GM21526 (cell line): ENCODE results near the gene AMBRA1.

Experiments
- ATAC-seq: cut with Tn5 transposase; IDR thresholded peaks from one replicate; pipeline ENCODE4 v1.9.1; 2021; ENCODE audit warnings: moderate library complexity; ENCODE audit not compliant: unreplicated experiment, low FRiP score

AMBRA1 gene, protein sequence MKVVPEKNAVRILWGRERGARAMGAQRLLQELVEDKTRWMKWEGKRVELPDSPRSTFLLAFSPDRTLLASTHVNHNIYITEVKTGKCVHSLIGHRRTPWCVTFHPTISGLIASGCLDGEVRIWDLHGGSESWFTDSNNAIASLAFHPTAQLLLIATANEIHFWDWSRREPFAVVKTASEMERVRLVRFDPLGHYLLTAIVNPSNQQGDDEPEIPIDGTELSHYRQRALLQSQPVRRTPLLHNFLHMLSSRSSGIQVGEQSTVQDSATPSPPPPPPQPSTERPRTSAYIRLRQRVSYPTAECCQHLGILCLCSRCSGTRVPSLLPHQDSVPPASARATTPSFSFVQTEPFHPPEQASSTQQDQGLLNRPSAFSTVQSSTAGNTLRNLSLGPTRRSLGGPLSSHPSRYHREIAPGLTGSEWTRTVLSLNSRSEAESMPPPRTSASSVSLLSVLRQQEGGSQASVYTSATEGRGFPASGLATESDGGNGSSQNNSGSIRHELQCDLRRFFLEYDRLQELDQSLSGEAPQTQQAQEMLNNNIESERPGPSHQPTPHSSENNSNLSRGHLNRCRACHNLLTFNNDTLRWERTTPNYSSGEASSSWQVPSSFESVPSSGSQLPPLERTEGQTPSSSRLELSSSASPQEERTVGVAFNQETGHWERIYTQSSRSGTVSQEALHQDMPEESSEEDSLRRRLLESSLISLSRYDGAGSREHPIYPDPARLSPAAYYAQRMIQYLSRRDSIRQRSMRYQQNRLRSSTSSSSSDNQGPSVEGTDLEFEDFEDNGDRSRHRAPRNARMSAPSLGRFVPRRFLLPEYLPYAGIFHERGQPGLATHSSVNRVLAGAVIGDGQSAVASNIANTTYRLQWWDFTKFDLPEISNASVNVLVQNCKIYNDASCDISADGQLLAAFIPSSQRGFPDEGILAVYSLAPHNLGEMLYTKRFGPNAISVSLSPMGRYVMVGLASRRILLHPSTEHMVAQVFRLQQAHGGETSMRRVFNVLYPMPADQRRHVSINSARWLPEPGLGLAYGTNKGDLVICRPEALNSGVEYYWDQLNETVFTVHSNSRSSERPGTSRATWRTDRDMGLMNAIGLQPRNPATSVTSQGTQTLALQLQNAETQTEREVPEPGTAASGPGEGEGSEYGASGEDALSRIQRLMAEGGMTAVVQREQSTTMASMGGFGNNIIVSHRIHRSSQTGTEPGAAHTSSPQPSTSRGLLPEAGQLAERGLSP (N-terminal part only)

DNA sequence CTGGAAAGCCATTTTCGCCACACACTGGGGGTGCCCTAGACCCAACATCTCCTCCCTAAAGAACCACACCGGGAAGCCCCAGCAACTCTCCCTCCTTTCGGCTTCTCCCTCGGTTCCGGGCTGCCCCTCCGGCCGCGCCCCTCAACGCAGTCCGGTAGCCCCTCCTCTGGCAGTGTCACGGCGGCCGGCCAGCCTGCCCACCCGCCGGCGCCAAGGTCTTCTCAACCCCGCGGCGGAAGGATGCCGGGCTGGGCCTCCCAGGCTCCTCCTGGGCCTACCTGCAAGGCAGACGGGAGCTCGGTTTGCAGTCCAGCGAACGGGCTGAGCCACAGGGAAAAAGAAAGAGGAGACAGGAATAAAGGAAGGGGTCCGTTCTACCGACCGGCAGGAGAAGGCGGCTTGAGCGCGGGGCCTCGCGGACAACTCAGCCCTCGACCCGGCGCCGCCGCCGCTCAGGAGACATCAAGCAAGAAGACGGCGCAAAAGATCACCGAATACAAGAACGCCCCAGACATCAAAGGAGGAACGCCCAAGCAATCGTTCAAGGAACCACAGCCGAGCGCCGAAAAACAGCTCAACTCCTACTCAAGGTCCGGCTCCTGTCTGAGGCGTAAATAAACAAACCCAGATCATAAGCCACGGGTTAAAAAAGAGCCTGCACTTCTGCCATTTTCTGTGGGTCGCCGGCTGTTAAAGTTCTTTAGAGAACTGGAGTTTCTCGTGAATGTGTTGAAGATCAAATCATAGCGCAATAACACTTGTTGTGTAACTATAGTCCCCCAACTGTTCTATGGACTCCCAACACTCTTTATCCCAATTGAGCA is at the start of gene AMBRA1:
TSS of gene AMBRA1 (minus strand) at position 474 of the 824 bp plus-strand sequence. CDS start 45,643 bp downstream, outside the sequence.
- ATAC-seq, result peak; percentile 80

DNA sequence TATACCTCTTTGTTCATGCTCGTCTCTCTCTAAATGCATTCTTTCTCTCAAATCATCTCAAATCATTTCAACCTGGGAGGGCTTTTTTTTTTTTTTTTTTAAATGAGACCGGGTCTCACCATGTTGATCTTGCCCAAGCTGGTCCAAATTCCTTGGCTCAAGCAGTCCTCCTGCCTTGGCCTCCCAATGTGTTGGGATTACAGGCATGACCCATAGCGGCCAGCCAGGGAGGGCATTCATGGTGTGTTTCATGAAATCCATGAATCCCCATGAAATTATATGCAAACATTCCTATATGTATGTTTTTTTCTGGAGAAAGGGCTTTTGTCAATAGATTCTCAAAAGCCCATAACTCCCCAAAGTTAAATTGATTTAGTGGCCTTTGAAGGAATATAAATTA is 49.7 kb upstream of the AMBRA1 start:
- no peak for ATAC-seq

DNA sequence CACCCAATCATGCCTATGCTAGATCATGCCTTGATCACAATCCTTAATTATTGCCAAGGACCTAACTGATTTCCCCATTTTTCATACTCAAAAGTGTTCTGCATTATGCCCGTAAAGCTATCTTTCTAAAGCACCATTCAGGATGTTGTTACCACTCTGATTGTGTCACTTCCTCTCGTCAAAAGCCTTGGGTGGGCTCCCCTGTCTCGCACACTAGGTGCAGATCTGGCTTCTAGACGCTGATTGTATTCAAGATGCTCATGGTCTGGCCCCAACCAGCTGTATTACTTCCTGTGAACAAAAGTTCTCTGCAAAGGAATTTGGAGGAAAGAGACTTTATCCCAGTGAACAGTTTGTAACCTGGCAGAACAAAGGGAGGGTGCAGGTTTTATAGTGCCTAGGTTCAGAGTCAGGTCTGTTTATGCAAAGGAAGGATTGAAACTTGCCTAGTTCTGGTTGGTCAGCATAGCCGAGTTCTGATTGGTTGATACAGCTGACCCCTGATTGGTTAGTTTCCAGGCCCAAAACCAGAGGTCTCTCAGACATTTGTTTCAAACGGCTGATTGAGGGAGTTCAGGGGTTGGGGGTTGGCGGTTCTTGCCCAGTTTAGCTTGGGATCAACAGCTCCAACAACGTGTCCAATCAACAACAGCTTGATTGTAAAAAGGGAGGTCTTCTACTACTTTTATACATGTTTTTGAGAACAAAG is 49.0 kb upstream of the AMBRA1 start:
- no peak for ATAC-seq

DNA sequence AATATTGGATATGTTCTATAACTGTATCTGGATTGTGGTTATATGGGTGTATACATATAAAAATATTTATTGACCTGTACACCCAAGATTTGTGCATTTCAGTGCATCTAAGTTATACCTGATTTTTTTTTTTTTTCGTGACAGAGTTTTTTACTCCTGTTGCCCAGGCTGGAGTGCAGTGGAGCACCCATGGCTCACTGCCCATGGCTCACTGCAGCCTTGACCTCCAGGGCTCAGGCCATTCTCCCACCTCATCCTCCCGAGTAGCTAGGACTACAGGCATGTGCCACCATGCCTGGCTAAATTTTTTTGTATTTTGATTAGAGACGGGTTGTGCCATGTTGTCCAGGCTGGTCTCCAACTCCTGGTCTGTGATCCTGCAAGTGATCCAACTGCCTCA is 47.8 kb upstream of the AMBRA1 start:
- no peak for ATAC-seq

DNA sequence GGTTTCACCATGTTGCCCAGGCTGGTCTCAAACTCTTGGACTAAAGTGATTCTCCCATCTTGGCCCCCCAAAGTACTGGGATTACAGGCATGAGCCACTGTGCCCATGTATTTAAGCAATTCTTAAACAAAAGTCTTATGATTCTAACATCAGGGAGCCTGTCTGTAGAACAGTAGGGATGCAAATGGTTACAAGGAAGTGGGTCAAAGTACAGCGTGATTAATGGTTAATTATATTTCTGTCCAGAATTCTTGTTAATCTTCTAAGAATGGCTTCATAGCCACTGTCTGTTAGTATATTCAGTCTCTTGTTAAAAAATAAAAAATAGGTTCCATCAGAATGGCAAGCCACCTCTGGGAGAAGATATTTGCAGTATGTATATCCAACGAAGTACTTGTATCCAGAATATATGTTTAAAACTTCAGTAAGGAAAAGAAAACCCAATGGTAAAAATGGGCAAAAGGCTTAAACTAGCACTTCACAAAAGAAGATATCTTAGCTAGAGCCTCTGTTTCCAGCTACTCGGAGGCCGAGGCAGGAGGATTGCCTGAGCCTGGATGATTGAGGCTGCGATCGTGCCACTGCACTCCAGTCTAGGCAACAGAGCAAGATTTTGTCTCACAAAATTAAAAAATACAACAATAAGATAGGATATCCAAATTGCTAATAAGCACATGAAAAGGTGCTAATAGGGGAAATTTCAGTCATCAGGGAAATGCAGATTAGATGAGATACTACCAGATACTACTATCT is 46.4 kb upstream of the AMBRA1 start:
- no peak for ATAC-seq

DNA sequence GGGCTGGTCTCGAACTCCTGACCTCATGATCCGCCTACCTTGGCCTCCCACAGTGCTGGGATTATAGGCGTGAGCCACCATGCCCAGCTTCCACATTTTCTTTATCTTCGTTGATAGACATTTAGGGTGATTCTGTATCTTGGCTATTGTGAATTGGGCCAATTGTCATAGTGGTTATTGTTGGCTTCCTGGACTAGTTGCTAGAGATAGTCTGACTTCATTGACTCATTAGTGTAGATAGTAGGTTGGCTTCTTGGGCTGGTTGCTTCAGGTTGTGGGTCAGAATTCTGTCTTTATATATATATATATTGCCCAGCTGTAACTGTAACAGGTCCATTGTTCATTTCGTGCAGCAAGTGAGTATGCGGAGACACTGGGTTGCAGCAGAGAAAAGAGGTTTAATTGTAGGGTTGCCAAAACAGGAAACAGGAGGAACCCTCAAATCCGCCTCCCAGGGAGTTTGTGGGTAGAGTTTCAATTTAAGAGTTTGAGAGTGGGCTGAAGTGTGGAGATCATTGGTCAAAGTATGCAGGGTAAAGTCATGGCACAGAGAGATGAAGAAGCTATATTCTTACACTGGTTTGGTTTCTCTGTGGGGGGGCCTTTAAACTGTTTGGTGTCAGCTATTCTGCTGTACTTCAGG is 45.5 kb upstream of the AMBRA1 start:
- no peak for ATAC-seq

DNA sequence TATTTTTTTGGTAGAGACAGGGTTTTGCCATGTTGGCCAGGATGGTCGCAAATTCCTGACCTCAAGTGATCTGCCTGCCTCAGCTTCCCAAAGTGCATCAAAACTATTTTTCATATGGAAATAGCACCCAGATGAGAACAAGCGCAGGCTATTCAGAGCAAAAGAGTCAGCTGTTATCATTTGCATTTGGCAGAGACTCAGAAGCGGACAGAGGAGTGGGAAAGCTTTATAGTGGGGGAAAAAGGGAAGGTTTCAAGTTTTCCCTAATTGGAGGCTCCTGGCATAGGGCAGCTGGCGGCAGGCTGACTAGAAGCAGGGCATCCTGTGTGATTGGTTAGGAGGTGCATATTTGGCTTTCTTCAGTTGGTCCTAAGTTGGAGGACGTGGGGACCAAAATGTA is 43.7 kb upstream of the AMBRA1 start:
- no peak for ATAC-seq

DNA sequence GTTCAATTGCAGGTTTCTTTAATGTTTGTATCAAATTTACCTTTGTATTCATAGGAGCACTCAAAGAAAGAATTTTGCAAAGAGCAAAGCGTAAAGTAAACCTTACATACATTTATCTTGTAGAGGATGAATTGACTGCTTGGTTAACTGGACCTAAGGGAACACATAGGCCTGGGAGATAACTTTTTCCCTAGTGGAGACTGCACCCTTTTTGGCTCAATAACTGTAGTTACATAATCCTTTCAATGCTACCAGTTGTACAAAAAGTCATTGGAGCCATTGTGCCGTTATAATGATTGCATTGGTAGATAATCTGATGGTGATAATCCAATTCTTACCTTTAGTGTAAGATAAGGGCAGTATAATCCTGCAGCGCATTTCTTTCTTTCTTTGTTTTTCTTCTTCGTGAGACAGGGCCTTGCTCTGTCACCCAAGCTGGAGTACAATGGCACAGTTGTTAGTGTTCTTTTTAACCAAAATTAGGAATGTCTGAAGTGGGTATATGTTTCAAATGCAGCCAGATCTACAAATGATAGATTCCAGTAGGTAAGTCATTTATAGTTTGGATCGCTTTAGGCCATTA is 41.8 kb upstream of the AMBRA1 start:
- ATAC-seq, result no peak

DNA sequence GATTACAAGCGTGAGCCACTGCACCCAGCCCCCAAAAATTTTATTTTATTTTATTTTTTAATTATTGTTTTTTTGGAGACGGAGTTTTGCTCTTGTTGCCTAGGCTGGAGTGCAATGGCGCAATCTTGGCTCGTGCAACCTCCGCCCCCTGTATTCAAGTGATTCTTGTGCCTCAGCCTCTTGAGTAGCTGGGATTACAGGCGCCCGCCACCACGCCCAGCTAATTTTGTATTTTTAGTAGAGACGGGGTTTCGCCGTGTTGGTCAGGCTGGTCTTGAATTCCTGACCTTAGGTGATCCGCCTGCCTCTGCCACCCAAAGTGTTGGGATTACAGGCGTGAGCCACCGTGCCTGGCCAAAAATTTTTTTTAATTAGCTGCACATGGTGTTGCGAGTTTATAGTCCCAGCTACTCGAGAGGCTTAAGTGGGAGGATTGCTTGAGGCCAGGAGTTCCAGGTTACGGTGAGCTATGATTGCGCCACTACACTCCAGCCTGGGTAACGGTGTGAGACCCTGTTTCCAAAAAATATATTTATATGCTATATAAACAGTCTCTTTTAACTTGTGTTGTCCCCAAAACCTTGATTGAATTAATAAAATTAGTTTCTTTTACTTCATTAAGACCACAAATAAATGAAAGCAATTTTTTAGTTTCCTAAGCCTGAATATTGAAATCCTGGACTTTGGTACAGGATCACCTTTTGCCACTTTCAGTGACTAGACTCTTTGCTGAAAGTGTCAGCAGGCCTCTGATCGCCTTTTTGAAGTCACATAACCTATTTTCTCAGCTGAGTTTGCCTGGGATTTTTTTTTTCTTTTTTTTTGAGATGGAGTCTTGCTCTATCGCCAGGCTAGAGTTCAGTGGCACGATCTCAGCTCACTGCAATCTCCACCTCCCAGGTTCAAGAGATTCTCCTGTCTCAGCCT is 39.7 kb upstream of the AMBRA1 start:
- ATAC-seq, result no peak

DNA sequence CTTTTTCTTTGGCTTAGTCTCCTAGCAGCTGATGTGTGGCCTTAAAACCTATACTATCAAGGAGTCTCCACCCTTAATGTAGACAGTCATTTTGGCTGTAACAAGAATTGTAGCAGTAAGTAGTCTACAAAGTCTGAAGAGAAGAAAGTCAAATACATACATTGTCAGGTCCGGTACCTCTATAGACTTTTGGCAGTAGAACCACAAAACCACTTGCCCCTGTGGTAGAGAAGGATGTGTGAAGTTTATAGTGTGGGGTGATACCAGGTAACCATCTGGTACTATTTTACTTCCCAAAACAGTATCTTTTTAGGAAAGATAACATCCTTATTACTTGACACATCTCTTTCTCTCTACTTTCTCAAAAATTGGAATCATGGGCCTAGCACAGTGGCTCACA is 38.7 kb upstream of the AMBRA1 start:
- ATAC-seq, result no peak

DNA sequence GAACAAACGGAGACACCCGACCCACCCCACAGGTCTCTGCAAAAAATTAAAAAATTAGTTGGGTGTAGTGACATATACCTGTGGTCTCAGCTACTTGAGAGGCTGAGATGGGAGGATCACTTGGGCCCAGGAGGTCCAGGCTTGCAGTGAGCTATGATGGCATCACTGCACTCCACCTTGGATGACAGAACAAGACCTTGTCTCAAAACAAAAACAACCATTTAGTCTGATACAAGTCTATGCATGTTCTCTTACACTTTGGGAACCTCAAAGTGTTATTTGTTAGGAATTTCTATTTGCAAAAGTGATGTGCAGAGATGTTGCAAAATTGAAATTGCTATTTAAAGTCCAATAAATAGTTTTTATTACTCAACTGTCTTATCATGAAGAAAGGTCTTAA is 37.9 kb upstream of the AMBRA1 start:
- ATAC-seq, result no peak

DNA sequence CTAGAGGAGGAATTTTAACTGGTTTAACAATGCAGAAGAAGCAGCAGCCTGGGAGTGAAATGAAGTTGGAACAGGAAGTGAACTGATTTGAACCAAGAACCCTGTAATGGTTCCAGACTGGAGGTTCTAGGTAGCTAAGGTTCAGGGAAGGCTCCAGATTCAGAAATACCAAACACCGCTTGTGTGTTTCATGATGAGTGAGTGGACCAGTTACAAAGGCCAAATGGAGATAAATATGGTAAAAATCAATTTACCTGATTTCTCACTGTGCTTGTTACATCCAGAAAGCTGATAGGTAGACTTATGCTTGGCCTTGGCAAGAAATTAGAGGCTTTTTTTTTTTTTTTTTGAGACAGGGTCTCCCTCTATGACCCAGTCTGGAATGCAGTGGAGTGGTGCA is 36.4 kb upstream of the AMBRA1 start:
- ATAC-seq, result no peak

DNA sequence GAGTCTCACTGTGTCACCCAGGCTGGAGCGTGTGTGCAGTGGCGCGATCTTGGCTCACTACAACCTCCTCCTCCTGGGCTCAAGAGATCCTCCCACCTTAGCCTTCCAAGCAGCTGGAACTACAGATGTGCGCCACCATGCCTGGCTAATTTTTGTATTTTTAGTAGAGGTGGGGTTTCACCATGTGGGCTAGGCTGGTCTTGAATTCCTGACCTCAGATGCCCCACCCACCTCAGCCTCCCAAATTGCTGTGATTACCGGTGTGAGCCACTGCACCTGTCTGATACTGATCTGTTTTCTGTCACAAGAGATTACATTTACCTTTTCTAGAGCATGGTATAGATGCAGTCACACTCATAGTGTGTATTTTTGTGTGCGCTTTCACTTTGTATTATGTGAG is 35.1 kb upstream of the AMBRA1 start:
- ATAC-seq, result no peak

DNA sequence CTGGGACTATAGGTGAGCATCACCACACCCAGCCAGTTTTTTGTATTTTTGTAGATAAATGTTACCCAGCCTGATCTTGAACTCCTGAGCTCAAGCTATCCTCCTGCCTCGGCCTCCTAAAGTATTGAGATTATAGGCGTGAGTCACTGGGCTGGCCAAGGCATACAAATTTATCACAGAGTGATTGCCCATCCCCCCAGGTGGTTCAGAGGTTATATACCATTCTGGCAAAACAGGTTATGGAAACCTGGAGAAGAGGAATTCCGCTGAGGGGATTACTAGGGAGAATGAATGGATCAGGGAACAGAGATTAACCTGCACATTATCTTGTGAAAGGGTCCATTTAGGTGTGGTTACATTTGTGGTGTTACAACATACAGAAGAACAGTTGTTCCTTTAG is 31.6 kb upstream of the AMBRA1 start:
- ATAC-seq, result no peak

DNA sequence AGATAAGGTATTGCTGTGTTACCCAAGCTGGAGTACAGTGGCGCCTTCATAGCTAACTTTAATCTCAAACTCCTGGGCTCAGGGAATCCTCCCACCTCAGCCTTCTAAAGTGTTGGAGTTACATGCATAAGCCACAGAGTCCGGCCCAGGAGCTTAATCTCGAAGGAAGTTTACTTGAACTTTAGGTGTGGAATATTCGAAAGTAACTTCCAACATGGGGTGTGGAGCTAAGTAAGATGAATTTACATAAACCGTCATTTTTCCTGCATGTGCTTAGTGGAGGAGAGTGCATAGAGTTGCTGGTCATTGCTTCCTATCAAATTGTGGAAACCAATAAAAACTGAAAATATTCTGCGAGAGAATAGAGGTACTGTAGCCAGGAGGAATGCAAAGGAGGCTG is 25.0 kb upstream of the AMBRA1 start:
- ATAC-seq, result no peak

DNA sequence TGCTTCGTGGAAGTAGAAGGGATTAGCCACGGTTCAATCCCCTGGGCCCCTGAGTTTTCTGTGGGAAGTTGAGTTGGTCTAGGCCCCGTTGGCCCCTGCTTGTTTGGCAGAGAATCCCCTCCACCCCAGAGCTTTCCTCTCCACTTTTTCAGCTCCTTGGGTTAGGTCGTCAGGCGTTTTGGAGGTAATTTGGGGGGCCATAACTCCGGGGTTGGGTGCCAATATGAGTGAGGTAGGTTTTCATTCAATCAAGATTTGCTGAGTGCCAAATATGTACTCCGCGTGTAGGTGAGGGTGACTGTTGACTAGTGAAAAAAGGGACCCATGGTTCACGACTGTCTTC is 24.1 kb upstream of the AMBRA1 start:
- ATAC-seq, result peak; percentile 2
